Fibroblast of lung (primary cell): ENCODE results near the gene CYP1A2. TPM values are rescaled to one million over a fixed set of nuclear protein-coding genes. Genes with fewer than 3 reads are reported as not detected.
"Not testable (repeated sequence)": the region's sequence is repeated elsewhere in the genome, so short reads cannot be mapped to it uniquely, and the experiment has no call there.

Experiments
- DNase-seq, 2 donors: peaks; one replicate each; pipeline versions ENCODE4 v3.0.0 to v3.0.0-alpha.2; 2010; ENCODE audit warnings: low read depth in 2 of 2
- H2AFZ ChIP-seq: 2 replicates; pipeline ENCODE4 v1.5.1; 2012; ENCODE audit warnings: low read length, control low read depth, inconsistent platforms
- H3K27ac ChIP-seq: 2 replicates; pipeline ENCODE4 v1.5.1; 2011; ENCODE audit warnings: low read length, control low read depth; ENCODE audit not compliant: insufficient read depth
- H3K27me3 ChIP-seq: 2 replicates; pipeline ENCODE4 v1.5.1; 2011; ENCODE audit warnings: mild to moderate bottlenecking, low read length; ENCODE audit not compliant: control insufficient read depth, insufficient read depth
- H3K36me3 ChIP-seq: 2 replicates; pipeline ENCODE4 v1.5.1; 2011; ENCODE audit warnings: low read length; ENCODE audit not compliant: control insufficient read depth, insufficient read depth
- H3K4me1 ChIP-seq: 2 replicates; pipeline ENCODE4 v1.5.1; 2011; ENCODE audit warnings: low read length; ENCODE audit not compliant: control insufficient read depth, insufficient read depth; ENCODE audit errors: extremely low read depth
- H3K4me2 ChIP-seq: 2 replicates; pipeline ENCODE4 v1.5.1; 2011; ENCODE audit warnings: low read length, control low read depth; ENCODE audit not compliant: insufficient read depth; ENCODE audit errors: extremely low read depth
- H3K4me3 ChIP-seq, 4 experiments: fragments of 200-600 bp in 1 of 4; sonication (generic) in 1 of 4; replicated peaks in 1 of 4; 2 replicates each; pipeline ENCODE4 v1.5.1; 2011 to 2016; ENCODE audit warnings: low read length in 4 of 4, low read depth in 3 of 4, mild to moderate bottlenecking in 3 of 4, control low read depth in 2 of 4, inconsistent platforms in 1 of 4, mixed read lengths in 1 of 4; ENCODE audit not compliant: insufficient read depth in 1 of 4; ENCODE audit errors: control extremely low read depth in 1 of 4
- H3K79me2 ChIP-seq: 2 replicates; pipeline ENCODE4 v1.5.1; 2012; ENCODE audit warnings: mild to moderate bottlenecking, low read length, inconsistent platforms; ENCODE audit not compliant: control insufficient read depth, insufficient read depth
- H3K9ac ChIP-seq: 2 replicates; pipeline ENCODE4 v1.5.1; 2011; ENCODE audit warnings: mild to moderate bottlenecking, low read length, control low read depth; ENCODE audit not compliant: insufficient read depth
- H3K9me3 ChIP-seq: 2 replicates; pipeline ENCODE4 v1.5.1; 2012; ENCODE audit warnings: low read depth, low read length; ENCODE audit not compliant: control insufficient read depth, insufficient read depth
- H4K20me1 ChIP-seq: 2 replicates; pipeline ENCODE4 v1.5.1; 2011; ENCODE audit warnings: low read length; ENCODE audit not compliant: control insufficient read depth, insufficient read depth; ENCODE audit errors: extremely low read depth
- CTCF ChIP-seq, 2 donors: IDR thresholded peaks in 1 of 2; conservative IDR thresholded peaks in 1 of 2; 1 replicate in 1 of 2; 2 replicates in 1 of 2; pipeline ENCODE4 v1.5.1; 2011 to 2012; ENCODE audit warnings: low read length in 2 of 2, control low read depth in 1 of 2, inconsistent platforms in 1 of 2, low read depth in 1 of 2, mild to moderate bottlenecking in 1 of 2
- EZH2 ChIP-seq: IDR thresholded peaks from 2 replicates; pipeline ENCODE4 v1.5.1; 2012; ENCODE audit warnings: low read length, control low read depth, mild to moderate bottlenecking; ENCODE audit errors: missing control alignments
- polyA plus RNA-seq, 2 donors: library from polyadenylated mRNA; depleted of rRNA in 1 of 2; stranded (reverse) in 1 of 2; unstranded in 1 of 2; fragments of >200 nt; gene quantifications; 2 replicates each; pipeline ENCODE4 v1.2.1, GENCODE V29; 2011 to 2012; ENCODE audit warnings: missing spikeins in 1 of 2
- total RNA-seq: library from RNA; depleted of rRNA; stranded (reverse); fragments of >200 nt; gene quantifications from 2 replicates; pipeline ENCODE4 v1.2.1, GENCODE V29; 2014

The CYP1A2 gene
- total and polyA plus RNA-seq, 2 donors (not counting 1 experiment from before 2014, with no cell fraction given), result not detected

GRCh38 chr15:74726774-74727164, 21.9 kb upstream of the CYP1A2 start:
- peaks cover 38% of the 10 kb centered on the region for H3K27me3 ChIP-seq
- H3K4me2 ChIP-seq, result peak overlapping the region; percentile 68
- no peaks in the 10 kb centered on the region for H3K4me1 ChIP-seq
- H3K9me3 ChIP-seq, result no peaks in the 10 kb centered on the region
- no peak for DNase-seq
- H3K4me3 ChIP-seq, result peak overlapping the region in 3 of 4 experiments; percentile 33 to 53 (median 35)
- peak overlapping the region; percentile 80 for H2AFZ ChIP-seq
- H3K36me3 ChIP-seq, result no peaks in the 10 kb centered on the region
- peak; percentile 43 for TF ChIP-seq EZH2
- no peak for TF ChIP-seq CTCF (conservative IDR thresholded peaks at IDR 0.05 in 1 of 2, IDR thresholded peaks at IDR 0.05 in 1 of 2; ENCODE audit: low read depth in 1 of 2, low read length in 2 of 2)
- no peak overlapping the region for H3K9ac ChIP-seq
- no peak overlapping the region for H3K27ac ChIP-seq
- no peaks in the 10 kb centered on the region for H4K20me1 ChIP-seq
- no peaks in the 10 kb centered on the region for H3K79me2 ChIP-seq

DNA sequence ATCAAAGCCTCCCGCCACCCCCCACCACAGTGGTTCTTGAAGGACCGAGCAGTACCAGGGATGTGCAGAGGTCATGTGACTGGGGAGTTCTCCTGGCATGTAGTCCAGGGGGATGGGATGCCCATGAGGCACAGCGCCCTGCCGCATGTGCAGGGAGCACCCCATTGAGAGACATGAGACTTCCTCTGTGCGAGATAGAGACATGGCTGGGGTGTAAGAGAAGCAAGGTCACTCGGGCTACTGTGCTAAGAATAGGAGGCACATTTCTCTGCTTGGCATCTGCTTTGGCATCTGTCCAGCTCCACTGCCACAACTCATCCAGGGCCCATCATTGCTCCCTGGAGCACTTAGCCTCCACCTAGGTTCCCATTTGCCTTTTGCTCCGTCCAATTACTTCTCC, 20.9 kb upstream of the CYP1A2 start:
- no peak for DNase-seq
- no peaks in the 10 kb centered on the region for H3K36me3 ChIP-seq

GRCh38 chr15:74728699-74729098, 19.9 kb upstream of the CYP1A2 start:
- peaks cover 36% of the 10 kb centered on the region for H3K27me3 ChIP-seq
- not testable (repeated sequence) for H3K27ac ChIP-seq, H3K9ac ChIP-seq, H3K36me3 ChIP-seq, H3K4me1 ChIP-seq, H3K79me2 ChIP-seq, H2AFZ ChIP-seq, DNase-seq, H3K9me3 ChIP-seq, H3K4me3 ChIP-seq, H3K4me2 ChIP-seq, H4K20me1 ChIP-seq

More for the DNA sequence above, 20.9 kb upstream of the CYP1A2 start:
- H4K20me1 ChIP-seq, result no peaks in the 10 kb centered on the region
- H3K79me2 ChIP-seq, result no peaks in the 10 kb centered on the region
- H3K4me3 ChIP-seq, result no peak overlapping the region
- no peak overlapping the region for H3K27ac ChIP-seq
- H3K4me1 ChIP-seq, result no peaks in the 10 kb centered on the region
- TF ChIP-seq EZH2 (no peak), CTCF (conservative IDR thresholded peaks at IDR 0.05 in 1 of 2, IDR thresholded peaks at IDR 0.05 in 1 of 2; ENCODE audit: low read depth in 1 of 2, low read length in 2 of 2) (no peak)
- H2AFZ ChIP-seq, result no peak overlapping the region
- H3K9ac ChIP-seq, result no peak overlapping the region
- H3K4me2 ChIP-seq, result no peak overlapping the region
- peaks cover 38% of the 10 kb centered on the region for H3K27me3 ChIP-seq
- H3K9me3 ChIP-seq, result no peaks in the 10 kb centered on the region

- not testable (repeated sequence) for DNase-seq, H3K79me2 ChIP-seq, H3K9ac ChIP-seq, H3K4me2 ChIP-seq, H2AFZ ChIP-seq, H3K9me3 ChIP-seq, H3K27ac ChIP-seq, H3K4me1 ChIP-seq, H4K20me1 ChIP-seq, H3K36me3 ChIP-seq, H3K4me3 ChIP-seq
- peaks cover 40% of the 10 kb centered on the region for H3K27me3 ChIP-seq
These were observed 19.3 kb upstream of the CYP1A2 start for GRCh38 chr15:74729372-74729771.
